Liver (tissue), 9 donors: Measurements from ENCODE around the gene OR6T1. TPM values are rescaled to one million over a fixed set of nuclear protein-coding genes. Genes with fewer than 3 reads are reported as not detected.

Experiments
- DNase-seq: peaks from one replicate; pipeline ENCODE4 v3.0.0-alpha.2; 2017; ENCODE audit warnings: low spot score
- H3K27ac ChIP-seq, 2 donors: one replicate each; pipeline ENCODE4 v1.7.0; 2013; ENCODE audit warnings: inconsistent platforms in 2 of 2, low read length in 2 of 2, control low read depth in 1 of 2, low read depth in 1 of 2, mild to moderate bottlenecking in 1 of 2
- H3K27me3 ChIP-seq, 4 donors: one replicate each; pipeline versions ENCODE4 v1.6.1 to v1.7.0; 2013; ENCODE audit warnings: low read length in 3 of 4, inconsistent platforms in 1 of 4, mild to moderate bottlenecking in 1 of 4, moderate library complexity in 1 of 4; ENCODE audit not compliant: control insufficient read depth in 4 of 4, insufficient read depth in 4 of 4
- H3K36me3 ChIP-seq, 4 donors: one replicate each; pipeline versions ENCODE4 v1.6.1 to v1.7.0; 2013; ENCODE audit warnings: low read length in 3 of 4, mild to moderate bottlenecking in 3 of 4, low read depth in 1 of 4, moderate library complexity in 1 of 4; ENCODE audit not compliant: control insufficient read depth in 4 of 4, insufficient read depth in 3 of 4
- H3K4me1 ChIP-seq, 4 donors: one replicate each; pipeline versions ENCODE4 v1.6.1 to v1.7.0; 2013; ENCODE audit warnings: low read length in 3 of 4, mild to moderate bottlenecking in 3 of 4, moderate library complexity in 1 of 4; ENCODE audit not compliant: control insufficient read depth in 4 of 4, insufficient read depth in 4 of 4
- H3K4me3 ChIP-seq, 3 donors: one replicate each; pipeline versions ENCODE4 v1.6.1 to v1.7.0; 2013; ENCODE audit warnings: low read length in 3 of 3, control low read depth in 1 of 3, low read depth in 1 of 3, mild to moderate bottlenecking in 1 of 3
- H3K9ac ChIP-seq, 2 donors: one replicate each; pipeline ENCODE4 v1.7.0; 2013; ENCODE audit warnings: low read length in 2 of 2, mild to moderate bottlenecking in 2 of 2, moderate library complexity in 2 of 2, control low read depth in 1 of 2, low read depth in 1 of 2
- H3K9me3 ChIP-seq, 4 donors: one replicate each; pipeline versions ENCODE4 v1.6.1 to v1.7.0; 2013; ENCODE audit warnings: low read length in 3 of 4; ENCODE audit not compliant: control insufficient read depth in 4 of 4
- ATF3 ChIP-seq: IDR thresholded peaks from 2 replicates; pipeline ENCODE4 v1.6.1; 2016; ENCODE audit warnings: antibody characterized with exemption
- CTCF ChIP-seq: fragments of 150-350 bp; IDR thresholded peaks from 2 replicates; pipeline ENCODE4 v1.5.1; 2017; ENCODE audit warnings: improper control_type of control experiment, low read depth, low read length; ENCODE audit not compliant: missing input control
- EGR1 ChIP-seq, 2 donors: IDR thresholded peaks; 2 replicates each; pipeline ENCODE4 v1.6.1; 2016 to 2018; ENCODE audit warnings: antibody characterized with exemption in 2 of 2, low read depth in 2 of 2
- FOXA1 ChIP-seq: IDR thresholded peaks from 2 replicates; pipeline ENCODE4 v1.6.1; 2016; ENCODE audit warnings: antibody characterized with exemption
- FOXA2 ChIP-seq: IDR thresholded peaks from 2 replicates; pipeline ENCODE4 v1.6.1; 2016; ENCODE audit warnings: antibody characterized with exemption
- GABPA ChIP-seq, 2 donors: IDR thresholded peaks in 1 of 2; conservative IDR thresholded peaks in 1 of 2; 2 replicates each; pipeline ENCODE4 v1.6.1; 2016; ENCODE audit warnings: antibody characterized with exemption in 2 of 2, mild to moderate bottlenecking in 1 of 2, moderate library complexity in 1 of 2
- HNF4A ChIP-seq, 2 donors: conservative IDR thresholded peaks; 2 replicates each; pipeline ENCODE4 v1.6.1; 2016; ENCODE audit warnings: antibody characterized with exemption in 2 of 2, mild to moderate bottlenecking in 2 of 2
- HNF4G ChIP-seq: IDR thresholded peaks from 2 replicates; pipeline ENCODE4 v1.6.1; 2016; ENCODE audit warnings: antibody characterized with exemption
- JUND ChIP-seq, 2 donors: IDR thresholded peaks; 2 replicates each; pipeline ENCODE4 v1.6.1; 2016; ENCODE audit warnings: antibody characterized with exemption in 2 of 2
- MAX ChIP-seq: IDR thresholded peaks from 2 replicates; pipeline ENCODE4 v1.6.1; 2016; ENCODE audit warnings: antibody characterized with exemption
- NR2F2 ChIP-seq: IDR thresholded peaks from 2 replicates; pipeline ENCODE4 v1.6.1; 2016; ENCODE audit warnings: antibody characterized with exemption
- RAD21 ChIP-seq, 2 donors: IDR thresholded peaks; 2 replicates each; pipeline ENCODE4 v1.6.1; 2016; ENCODE audit warnings: antibody characterized with exemption in 2 of 2, mild to moderate bottlenecking in 2 of 2
- REST ChIP-seq: IDR thresholded peaks from 2 replicates; pipeline ENCODE4 v1.6.1; 2016; ENCODE audit warnings: antibody characterized with exemption, mild to moderate bottlenecking
- RXRA ChIP-seq, 2 donors: IDR thresholded peaks; 2 replicates each; pipeline ENCODE4 v1.6.1; 2017 to 2018; ENCODE audit warnings: antibody characterized with exemption in 2 of 2, mild to moderate bottlenecking in 1 of 2
- SP1 ChIP-seq: IDR thresholded peaks from 2 replicates; pipeline ENCODE4 v1.6.1; 2018; ENCODE audit warnings: antibody characterized with exemption, mild to moderate bottlenecking
- TAF1 ChIP-seq: conservative IDR thresholded peaks from 2 replicates; pipeline ENCODE4 v1.6.1; 2016; ENCODE audit warnings: antibody characterized with exemption, mild to moderate bottlenecking
- YY1 ChIP-seq: IDR thresholded peaks from 2 replicates; pipeline ENCODE4 v1.6.1; 2016; ENCODE audit warnings: antibody characterized with exemption, mild to moderate bottlenecking
- ZBTB33 ChIP-seq: IDR thresholded peaks from 2 replicates; pipeline ENCODE4 v1.6.1; 2016; ENCODE audit warnings: antibody characterized with exemption
- WGBS: extraction: QIAGEN DNeasy Blood & Tissue Kit; methylation state at CpG from one replicate; pipeline ENCODE4 v1.1.7; 2013; 5-methylcytosine and 5-hydroxymethylcytosine counted together
- polyA plus RNA-seq, 2 donors: library from polyadenylated mRNA; stranded (reverse) in 1 of 2; unstranded in 1 of 2; fragments of 200-250 nt in 1 of 2; fragments of >200 nt in 1 of 2; fragmentation: Nextera tagmentation in 1 of 2; extraction: Ambion mirVana in 1 of 2; gene quantifications; one replicate each; pipeline versions ENCODE4 v1.2.1 to v1.2.3, GENCODE V29; 2013 to 2015
- total RNA-seq, 2 donors: library from RNA; depleted of rRNA; stranded (reverse); fragments of >200 nt; gene quantifications; one replicate each; pipeline ENCODE4 v1.2.3, GENCODE V29; 2014
- donor health status: healthy.
- donor health status: healthy.
- donor health status: healthy.
- donor health status: healthy.
- donor health status: healthy.

Gene OR6T1
- total and polyA plus RNA-seq, 4 donors, result not detected

GRCh38 chr11:123905826-123906225 lies 37.8 kb downstream of the OR6T1 start:
- Histone ChIP-seq H3K27ac (no peak overlapping the region), H3K27me3 (no peaks in the 10 kb centered on the region), H3K9ac (no peak overlapping the region), H3K4me1 (no peaks in the 10 kb centered on the region), H3K36me3 (no peaks in the 10 kb centered on the region), H3K9me3 (no peaks in the 10 kb centered on the region), H3K4me3 (no peak overlapping the region)
- TF ChIP-seq REST (no peak), MAX (no peak), FOXA2 (no peak), FOXA1 (no peak), GABPA (IDR thresholded peaks at IDR 0.05 in 1 of 2, conservative IDR thresholded peaks at IDR 0.05 in 1 of 2) (no peak), EGR1 (IDR thresholded peaks at IDR 0.05; ENCODE audit: low read depth in 2 of 2) (no peak), ATF3 (no peak), RXRA (IDR thresholded peaks at IDR 0.05) (no peak), RAD21 (IDR thresholded peaks at IDR 0.05) (no peak), ZBTB33 (no peak), JUND (IDR thresholded peaks at IDR 0.05) (no peak), SP1 (no peak), YY1 (no peak), TAF1 (no peak), HNF4A (conservative IDR thresholded peaks at IDR 0.05) (no peak), CTCF (no peak)
- WGBS, result 54% methylated on average over 3 of the region's 3 CpGs
- no peak for DNase-seq

- H3K9ac ChIP-seq, result no peak overlapping the region
- WGBS, result 53% methylated on average over 3 of the region's 3 CpGs
- H3K4me1 ChIP-seq, result no peaks in the 10 kb centered on the region
- TF ChIP-seq SP1 (no peak), MAX (no peak), JUND (IDR thresholded peaks at IDR 0.05) (no peak), REST (no peak), FOXA2 (no peak), HNF4G (no peak), RAD21 (IDR thresholded peaks at IDR 0.05) (no peak), TAF1 (no peak), FOXA1 (no peak), RXRA (IDR thresholded peaks at IDR 0.05) (no peak), NR2F2 (no peak), ZBTB33 (no peak), GABPA (IDR thresholded peaks at IDR 0.05 in 1 of 2, conservative IDR thresholded peaks at IDR 0.05 in 1 of 2) (no peak)
- H3K36me3 ChIP-seq, result no peaks in the 10 kb centered on the region
- no peak for DNase-seq
- H3K9me3 ChIP-seq, result no peaks in the 10 kb centered on the region
- no peak overlapping the region for H3K4me3 ChIP-seq
- H3K27me3 ChIP-seq, result no peaks in the 10 kb centered on the region
- no peak overlapping the region for H3K27ac ChIP-seq
Observed at GRCh38 chr11:123904932-123905331, 38.7 kb downstream of the OR6T1 start.
